Myometrial cell (primary cell): ENCODE results near the gene IFNL3. TPM values are rescaled to one million over a fixed set of nuclear protein-coding genes. Genes with fewer than 3 reads are reported as not detected.

Experiments
- total RNA-seq: library from RNA; depleted of rRNA; stranded (reverse); fragments of >200 nt; gene quantifications from 2 replicates; pipeline ENCODE4 v1.2.3, GENCODE V29; 2015

Gene IFNL3
- total RNA-seq: not detected in 2 replicates

DNA sequence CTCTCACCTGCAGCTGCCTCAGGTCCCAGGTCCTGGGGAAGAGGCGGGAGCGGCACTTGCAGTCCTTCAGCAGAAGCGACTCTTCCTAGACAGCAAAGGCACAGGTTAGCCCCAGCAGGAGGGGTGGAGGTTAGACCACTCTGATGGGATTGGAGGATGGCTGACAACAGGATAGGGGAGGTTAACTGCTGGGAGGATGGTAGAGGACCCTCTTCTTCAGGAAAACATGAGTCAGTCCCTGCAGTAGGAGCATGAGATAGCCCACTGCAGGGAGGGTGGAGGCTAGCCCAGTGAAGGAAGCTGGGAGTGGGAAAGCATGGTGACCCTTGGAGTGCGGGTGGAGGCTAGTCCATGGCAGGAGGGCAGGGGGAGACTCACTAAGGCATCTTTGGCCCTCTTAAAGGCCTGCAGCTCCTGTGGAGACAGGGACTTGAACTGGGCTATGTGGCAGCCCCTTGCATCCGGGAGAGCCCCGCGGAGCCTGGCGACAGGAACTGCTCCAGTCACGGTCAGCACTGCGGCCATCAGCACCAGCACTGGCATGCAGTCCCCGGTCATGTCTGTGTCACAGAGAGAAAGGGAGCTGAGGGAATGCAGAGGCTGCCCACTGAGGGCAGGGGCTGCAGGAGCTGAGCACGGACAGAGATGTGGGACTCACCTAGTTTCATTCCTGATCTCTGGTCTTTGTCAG is at the start of gene IFNL3:
Gene IFNL3 (minus strand): TSS at position 597 of the 691 bp plus-strand sequence. CDS start 39 bp downstream, at position 558.

DNA sequence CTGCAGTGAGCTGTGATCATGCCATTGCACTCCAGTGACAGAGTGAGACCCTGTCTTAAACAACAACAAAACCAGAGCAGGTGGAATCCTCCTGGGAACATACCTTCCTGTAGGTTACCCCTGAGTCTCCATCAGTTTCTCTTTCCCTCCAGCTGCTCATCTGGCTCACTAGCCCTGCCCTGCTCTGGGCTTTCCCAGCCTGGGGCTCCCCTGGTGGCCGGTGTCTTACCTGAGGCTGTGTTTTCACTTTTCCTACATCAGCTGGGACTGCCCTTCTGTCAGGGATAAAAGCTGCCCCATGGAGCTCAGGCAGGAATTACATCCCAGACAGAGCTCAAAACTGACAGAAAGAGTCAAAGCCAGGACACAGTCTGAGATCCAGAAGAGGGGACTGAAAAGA is 23.3 kb upstream of the IFNL3 start, which contains the start of gene IFNL2:
Gene IFNL2 (plus strand): TSS at position 312 of the 400 bp plus-strand sequence. CDS start 173 bp downstream, outside the sequence.

DNA sequence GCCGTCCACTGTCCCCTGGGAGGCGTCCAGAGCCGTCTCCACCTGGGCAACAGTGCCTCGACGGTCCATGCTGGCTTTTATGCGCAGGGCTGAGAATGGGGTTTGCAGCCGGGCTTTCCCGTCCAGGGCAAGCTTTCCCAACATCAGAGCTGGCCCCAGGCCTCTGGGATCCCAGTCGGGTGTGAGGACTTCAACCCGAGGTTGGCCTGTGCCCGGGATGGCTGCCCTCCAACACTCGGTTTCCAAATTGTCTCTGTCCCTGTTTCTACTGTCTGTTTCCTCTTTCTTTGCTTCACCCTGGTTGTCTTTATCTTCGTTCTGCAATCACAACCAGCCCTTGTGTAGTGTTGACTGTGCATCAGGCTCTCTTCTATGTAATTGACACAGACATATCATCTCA is 4.0 kb upstream of the IFNL3 start, which contains the start of gene IFNL4:
Gene IFNL4 (minus strand): TSS at position 51 of the 400 bp plus-strand sequence.

GRCh38 chr19:39203372-39204341 is 41.1 kb downstream of the IFNL3 start, which contains the start of gene SYCN:
Gene SYCN, minus strand, starts transcription at chr19:39204263. Its CDS starts 9 bp downstream, at chr19:39204254.

DNA sequence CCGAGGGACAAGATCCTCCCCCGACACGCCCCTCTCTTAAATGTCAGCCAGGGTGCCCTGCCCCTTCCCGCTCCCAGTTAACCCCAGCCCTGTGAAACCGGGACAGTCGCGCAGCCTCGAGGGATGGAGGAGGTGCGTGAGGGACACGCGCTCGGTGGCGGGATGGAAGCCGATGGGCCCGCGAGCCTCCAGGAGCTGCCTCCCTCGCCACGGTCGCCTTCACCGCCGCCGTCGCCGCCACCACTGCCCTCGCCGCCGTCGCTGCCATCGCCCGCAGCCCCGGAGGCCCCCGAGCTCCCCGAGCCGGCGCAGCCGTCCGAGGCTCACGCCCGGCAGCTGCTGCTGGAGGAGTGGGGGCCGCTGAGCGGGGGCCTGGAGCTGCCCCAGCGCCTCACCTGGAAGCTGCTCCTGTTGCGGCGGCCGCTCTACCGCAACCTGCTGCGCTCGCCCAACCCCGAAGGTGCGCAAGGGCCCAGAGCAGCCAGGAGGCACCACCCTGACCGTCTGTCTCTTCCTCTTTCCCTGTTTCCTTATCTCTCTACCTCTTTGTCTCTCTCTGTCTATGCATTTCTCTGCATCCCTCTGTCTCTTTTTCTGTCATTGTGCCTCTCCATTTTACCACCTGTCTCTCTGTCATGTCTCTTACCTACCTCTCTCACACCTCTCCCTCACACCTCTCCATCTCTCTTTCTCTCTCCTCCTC is 47.8 kb downstream of the IFNL3 start, which contains the start of gene NCCRP1:
Gene NCCRP1 (plus strand): TSS at position 105 of the 703 bp plus-strand sequence. CDS start 19 bp downstream, at position 124.

Other genes starting within 250 kb of the IFNL3 start
- gene FBXO27, start 212.5 kb downstream of the IFNL3 start, total RNA-seq: 7.8 and 8.4 TPM in 2 replicates
- not detected in 2 replicates for gene ACP7, start 160.6 kb downstream of the IFNL3 start, total RNA-seq
- 14.7 and 23.2 TPM in 2 replicates for gene PAK4, start 119.2 kb downstream of the IFNL3 start, total RNA-seq
- gene NCCRP1, start 48.0 kb downstream of the IFNL3 start, total RNA-seq: not detected in 2 replicates
- gene SYCN, start 40.7 kb downstream of the IFNL3 start, total RNA-seq: not detected in 2 replicates
- not detected in 2 replicates for gene IFNL4, start 3.9 kb upstream of the IFNL3 start, total RNA-seq
- not detected in 2 replicates for gene IFNL2, start 23.4 kb upstream of the IFNL3 start, total RNA-seq
- gene IFNL1, start 51.4 kb upstream of the IFNL3 start, total RNA-seq: not detected in 2 replicates
- gene LRFN1, start 75.9 kb upstream of the IFNL3 start, total RNA-seq: not detected in 2 replicates
- gene GMFG, start 91.0 kb upstream of the IFNL3 start, total RNA-seq: 0.29 and 1.4 TPM in 2 replicates
- gene SAMD4B, start 97.4 kb upstream of the IFNL3 start, total RNA-seq: 55.9 and 79.8 TPM in 2 replicates
- gene PAF1, start 146.1 kb upstream of the IFNL3 start, total RNA-seq: 43.2 and 46.6 TPM in 2 replicates
- 24.3 and 32.3 TPM in 2 replicates for gene MED29, start 146.4 kb upstream of the IFNL3 start, total RNA-seq
- 14.5 and 22.2 TPM in 2 replicates for gene ZFP36, start 161.8 kb upstream of the IFNL3 start, total RNA-seq
- gene PLEKHG2, start 167.7 kb upstream of the IFNL3 start, total RNA-seq: 12.1 and 20.5 TPM in 2 replicates
- 1,567 and 1,902 TPM in 2 replicates for gene RPS16, start 190.9 kb upstream of the IFNL3 start, total RNA-seq
- 59.7 and 97.1 TPM in 2 replicates for gene SUPT5H, start 200.6 kb upstream of the IFNL3 start, total RNA-seq
- 116 and 134 TPM in 2 replicates for gene TIMM50, start 235.8 kb upstream of the IFNL3 start, total RNA-seq